GM12874 (cell line): Measurements from ENCODE around the gene ATP8B3.

ENCODE experiments used
- TF ChIP-seq, protein P1 (sequence below): IDR thresholded peaks from 2 replicates; pipeline ENCODE4 v1.5.1; 2011; ENCODE audit warnings: low read depth, mild to moderate bottlenecking, control low read depth, low read length, moderate library complexity; ENCODE audit not compliant: insufficient read depth

The ATP8B3 gene

DNA sequence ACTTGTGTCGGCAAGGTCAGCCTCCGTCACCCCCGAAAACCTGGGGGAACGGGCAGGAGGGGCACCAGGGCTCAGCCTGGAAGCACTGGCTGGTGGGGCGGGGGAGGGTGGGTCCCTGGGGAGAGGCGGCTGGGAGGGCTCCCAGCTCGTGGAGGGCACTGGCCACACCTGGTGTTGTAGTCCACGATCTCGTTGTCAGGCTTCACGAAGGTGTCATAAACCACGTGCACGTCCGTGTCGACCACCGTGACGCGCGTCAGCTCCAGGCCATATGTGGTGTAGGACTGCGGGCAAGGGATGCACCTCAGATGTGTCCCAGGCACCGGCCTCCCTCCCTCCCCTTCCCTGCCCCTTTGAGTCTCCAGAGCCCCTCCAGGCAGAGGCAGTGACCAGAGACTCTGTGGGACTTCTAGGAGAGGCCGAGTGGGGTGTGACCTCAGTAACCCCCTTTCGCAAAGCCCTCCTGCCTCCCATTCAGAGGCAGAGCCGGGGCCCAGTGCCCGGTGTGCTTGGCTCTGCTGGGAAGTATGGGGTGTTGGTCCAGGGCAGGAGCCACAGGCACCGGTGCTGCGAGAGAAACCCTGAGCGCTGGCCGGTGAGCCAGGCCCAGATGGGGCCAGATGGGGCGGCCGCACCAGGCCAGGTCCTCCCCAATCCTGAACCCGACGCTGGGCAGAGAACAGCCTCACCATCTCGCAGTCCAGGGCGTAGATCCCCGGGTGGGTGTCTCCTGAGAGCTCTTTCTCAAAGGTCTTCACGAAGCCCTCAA is 4.6 kb upstream of the ATP8B3 start:
- TF ChIP-seq, protein P1, sequence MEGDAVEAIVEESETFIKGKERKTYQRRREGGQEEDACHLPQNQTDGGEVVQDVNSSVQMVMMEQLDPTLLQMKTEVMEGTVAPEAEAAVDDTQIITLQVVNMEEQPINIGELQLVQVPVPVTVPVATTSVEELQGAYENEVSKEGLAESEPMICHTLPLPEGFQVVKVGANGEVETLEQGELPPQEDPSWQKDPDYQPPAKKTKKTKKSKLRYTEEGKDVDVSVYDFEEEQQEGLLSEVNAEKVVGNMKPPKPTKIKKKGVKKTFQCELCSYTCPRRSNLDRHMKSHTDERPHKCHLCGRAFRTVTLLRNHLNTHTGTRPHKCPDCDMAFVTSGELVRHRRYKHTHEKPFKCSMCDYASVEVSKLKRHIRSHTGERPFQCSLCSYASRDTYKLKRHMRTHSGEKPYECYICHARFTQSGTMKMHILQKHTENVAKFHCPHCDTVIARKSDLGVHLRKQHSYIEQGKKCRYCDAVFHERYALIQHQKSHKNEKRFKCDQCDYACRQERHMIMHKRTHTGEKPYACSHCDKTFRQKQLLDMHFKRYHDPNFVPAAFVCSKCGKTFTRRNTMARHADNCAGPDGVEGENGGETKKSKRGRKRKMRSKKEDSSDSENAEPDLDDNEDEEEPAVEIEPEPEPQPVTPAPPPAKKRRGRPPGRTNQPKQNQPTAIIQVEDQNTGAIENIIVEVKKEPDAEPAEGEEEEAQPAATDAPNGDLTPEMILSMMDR = no peak

DNA sequence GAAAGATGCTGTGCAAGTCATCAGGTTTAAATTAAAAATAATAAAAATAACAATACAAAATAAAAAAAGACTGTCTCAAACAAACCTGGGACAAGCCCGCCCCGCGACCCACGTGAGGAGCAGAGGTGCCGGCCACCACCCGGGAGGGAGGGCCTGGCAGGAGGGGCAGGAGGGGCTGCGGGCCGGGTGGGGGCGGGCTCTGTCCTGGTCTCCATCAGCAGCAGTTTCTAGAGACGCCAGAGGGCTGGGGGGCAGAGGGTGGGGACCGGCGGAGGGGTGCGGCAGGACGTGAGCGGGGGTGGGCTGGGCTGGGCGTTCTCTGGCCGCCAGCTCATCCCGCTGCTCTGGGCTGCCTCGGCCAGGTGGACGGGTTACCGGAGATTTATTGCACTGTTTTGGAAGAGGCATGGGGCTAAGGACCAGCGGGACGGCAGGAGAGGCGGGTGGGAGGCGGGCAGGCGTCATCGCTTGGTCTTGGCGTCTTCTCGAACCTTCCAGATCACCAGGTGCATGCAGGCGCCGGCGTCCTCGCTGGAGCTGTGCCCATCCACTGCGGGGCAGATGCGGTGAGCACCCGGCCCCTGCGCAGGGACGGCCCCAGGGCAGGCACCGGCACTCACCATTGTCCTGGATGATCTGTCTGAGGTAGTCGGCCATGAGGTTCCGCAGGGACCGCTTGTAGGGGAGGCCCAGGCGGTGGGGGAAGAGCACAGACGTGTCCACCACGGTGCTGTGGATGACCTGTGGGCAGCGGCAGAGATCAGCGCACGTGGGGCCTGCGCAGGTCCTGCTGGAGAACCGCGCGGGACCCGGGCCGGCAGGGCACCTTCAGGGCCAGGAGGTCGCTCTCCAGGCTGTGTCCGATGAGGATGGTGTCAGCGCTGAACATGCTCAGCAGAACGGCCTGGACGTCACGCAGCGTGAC is 3.8 kb upstream of the ATP8B3 start:
- TF ChIP-seq, protein P1 = no peak

DNA sequence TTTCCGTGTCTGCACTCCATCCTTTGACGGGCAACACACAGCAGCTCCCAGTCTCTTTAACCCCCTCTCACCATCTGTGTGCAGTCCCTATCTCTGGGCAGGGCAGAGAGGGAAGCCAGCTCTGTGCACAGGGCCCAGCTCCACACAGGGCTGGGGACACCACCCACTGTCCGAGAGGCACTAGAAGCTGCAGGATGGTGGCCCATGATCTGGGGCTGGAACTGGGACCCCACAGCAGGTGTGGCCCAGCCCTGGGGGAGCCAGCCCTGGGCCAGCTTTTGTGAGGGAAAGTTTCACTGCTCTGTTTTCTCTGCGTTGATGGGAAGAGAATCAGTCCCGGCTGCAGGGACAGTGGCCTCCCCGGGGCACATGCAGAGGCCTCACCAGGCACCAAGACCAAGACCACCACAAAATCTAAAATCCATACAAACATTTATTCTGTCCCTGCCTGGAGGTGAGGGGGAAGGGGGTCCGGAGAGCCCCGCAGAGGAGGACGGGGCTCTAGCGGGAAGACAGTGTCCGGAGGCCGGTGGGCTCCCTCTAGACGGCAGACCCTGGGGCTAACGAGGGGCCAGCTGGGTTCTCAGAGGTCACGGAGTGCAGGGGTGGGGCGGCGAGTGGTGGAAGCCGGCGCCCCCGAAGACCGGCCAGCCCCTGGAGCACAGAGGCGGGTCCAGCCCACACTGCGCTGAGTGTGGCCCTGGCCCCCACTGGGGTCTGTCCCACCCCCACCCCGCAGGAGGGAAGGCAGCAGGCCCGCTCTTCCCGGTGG is 2.9 kb upstream of the ATP8B3 start:
- TF ChIP-seq, protein P1 = no peak

DNA sequence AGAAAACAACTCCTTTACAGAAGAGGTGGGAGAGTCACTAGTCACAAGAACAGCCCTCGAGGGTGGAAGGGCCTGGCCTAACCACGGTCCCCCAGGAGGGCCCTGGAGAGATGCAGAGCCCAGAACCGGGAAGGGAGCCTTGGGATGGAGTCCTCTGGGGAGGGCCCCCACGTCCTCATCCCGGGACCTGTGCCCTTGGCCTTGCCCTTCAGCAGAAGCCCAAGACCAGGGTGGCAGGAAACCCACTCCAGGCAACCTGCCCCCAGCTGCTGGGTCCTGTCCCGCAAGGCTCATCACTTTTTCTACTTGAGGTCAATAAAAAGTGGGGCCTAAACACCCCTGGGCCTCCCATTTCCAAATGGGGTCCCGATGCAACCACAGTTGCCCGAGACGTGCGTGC is 2.3 kb upstream of the ATP8B3 start:
- TF ChIP-seq, protein P1 = no peak

DNA sequence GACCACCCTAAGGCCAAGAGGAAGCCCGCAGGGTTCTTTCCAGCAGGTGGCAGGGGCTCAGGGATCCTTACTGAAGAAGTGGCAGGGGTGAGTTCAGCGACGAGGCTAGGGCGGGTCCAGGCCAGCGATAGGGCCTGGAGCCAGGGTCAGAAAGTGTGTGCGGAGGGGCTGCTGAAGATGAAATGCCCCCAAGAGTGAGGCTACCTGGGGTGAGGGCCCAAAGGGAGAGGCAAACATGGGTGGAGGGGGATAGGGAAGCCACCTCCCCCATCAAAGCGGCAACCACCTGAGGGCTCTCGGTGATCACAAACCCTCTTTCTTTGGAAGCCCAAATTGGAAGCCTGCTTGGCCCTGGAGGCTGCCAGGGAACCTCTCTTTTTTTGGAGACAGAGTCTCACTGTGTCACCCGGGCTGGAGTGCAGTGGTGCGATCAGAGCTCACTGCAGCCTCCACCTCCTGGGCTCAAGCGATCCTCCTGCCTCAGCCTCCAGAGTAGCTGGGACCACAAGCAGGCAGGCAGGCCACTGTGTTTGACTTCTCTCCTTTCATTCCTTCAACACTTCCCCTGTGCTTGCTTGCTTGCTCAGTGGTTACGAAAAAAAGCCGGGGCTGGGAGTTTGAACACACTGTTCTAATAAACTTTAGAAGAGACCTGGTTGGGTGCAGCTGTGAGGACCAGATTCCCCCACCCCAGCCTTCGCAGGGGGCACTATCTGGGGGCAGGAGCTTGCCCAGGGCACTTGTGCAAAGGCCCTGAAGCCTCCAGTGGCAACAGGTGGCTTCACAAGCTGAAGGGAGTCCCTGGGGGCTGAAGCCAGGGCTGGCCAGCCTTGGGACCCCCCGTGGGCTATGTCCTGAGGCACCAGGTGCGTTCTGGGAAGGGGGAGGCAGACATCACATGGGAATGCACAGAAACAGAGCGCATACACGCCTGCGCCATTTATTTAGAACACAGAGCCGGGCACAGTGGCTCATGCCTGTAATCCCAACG is 1.4 kb upstream of the ATP8B3 start:
- TF ChIP-seq, protein P1 = no peak

DNA sequence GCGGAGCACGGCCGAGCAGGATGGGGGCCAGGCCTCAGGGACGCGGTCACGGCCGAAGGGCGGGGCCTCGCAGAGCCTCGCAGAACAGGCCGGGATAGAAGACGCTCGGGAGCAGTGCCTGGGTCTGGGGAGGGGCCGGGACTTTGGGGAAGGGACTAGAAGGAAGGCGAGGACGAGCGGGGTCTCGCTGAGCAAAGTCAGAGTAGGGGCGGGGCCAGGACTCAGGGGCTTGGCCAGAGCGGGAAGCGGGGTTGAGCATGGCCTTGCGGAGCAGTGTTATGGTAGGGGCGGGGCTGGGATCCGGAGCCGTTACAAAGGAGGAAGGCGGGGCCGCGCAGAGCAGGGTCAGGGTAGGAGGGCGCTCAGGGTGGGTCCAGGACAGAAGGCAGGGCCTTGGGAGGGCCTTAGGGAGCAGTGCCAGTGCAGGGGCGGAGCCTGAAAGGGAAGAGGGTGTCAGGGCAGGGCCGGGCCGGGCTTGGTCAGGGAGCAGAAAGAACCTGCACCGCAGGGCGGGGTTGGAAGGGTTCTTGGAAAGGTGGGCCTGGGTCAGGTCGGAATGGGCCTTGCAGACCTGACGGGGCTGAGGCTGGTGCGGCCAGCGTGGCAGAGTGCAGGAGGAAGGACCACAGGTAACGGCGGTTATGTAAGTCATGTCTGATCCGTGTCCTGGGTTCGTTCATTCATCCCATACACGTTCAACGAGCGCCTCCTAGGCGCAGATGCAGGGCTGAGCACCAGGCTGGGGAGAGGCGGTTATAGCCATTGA is 533 bp upstream of the ATP8B3 start:
- TF ChIP-seq, protein P1 = peak; percentile 84
